Fibroblast of the conjunctiva (primary cell): Measurements from ENCODE around the gene TP73.

Experiments
- DNase-seq: peaks from one replicate; pipeline ENCODE4 v3.0.0-alpha.2; 2010; ENCODE audit warnings: low read depth

The TP73 gene

DNA sequence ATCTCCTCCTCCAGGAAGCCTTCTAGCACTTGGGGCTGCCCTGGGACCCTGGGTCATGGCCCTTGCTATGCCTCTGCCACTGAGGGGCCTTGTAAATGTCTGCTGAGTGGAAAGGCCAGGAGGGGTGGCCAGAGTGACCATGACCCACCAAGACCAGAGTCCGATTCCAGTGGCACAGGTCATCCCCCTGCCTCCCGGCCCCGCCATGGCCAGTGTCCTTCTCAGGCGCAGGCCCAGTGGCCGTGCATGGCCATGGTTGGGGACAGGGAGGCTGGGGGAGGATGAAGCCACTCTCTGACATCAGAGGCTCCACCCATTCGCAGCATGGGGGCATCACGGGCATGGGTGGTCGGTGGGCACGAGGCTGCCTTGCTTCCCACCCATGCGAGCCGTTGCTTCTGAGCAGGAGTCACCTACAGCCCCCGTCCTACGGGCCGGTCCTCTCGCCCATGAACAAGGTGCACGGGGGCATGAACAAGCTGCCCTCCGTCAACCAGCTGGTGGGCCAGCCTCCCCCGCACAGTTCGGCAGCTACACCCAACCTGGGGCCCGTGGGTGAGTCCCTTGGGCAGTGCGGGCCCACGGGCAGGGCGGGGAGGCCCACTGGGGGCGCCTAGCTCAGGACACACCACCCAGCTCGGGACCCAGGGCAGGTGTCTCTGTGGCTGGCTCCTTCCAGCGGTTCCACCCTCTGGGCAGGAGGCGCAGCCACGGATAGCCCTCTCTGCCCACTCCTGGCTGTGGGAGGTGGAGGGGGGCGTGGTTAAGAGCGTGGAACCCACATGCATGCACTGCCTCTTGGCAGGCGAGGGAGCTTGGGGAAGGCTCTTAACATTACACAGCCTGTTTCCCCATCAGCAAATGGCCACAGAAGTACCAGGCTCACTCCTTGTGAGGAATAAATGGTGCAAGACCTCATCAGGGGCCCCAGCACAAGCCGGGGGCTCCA lies 77.6 kb downstream of the TP73 start:
- no peak for DNase-seq

DNA sequence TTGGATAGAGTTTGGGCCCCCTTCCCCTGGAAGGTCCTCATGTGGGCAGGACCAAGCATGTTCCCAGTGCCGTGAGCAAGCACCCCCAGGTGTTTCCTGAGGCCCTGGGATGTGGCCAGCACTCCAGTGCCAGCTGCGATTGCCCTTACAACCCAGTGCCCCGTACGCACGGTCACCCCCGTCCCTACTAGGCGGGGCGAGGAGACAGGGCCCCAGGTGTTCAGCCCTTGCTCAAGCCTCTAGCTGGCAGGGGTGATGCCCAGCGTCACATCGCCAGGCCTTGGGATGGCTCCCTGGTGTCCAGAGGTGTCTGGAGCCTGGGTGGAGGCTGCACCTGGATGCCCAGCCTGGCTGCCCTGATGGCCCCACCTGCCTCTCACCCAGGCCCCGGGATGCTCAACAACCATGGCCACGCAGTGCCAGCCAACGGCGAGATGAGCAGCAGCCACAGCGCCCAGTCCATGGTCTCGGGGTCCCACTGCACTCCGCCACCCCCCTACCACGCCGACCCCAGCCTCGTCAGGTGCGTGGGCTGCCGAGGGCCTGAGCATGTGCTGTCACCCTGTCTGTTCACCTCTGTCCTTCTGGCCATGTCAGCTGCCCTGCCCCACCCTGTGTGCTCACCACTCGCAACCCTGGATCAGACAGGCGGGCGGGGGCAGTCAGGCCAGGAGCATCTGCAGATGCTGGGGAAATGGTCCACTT lies 78.4 kb downstream of the TP73 start:
- no peak for DNase-seq

DNA sequence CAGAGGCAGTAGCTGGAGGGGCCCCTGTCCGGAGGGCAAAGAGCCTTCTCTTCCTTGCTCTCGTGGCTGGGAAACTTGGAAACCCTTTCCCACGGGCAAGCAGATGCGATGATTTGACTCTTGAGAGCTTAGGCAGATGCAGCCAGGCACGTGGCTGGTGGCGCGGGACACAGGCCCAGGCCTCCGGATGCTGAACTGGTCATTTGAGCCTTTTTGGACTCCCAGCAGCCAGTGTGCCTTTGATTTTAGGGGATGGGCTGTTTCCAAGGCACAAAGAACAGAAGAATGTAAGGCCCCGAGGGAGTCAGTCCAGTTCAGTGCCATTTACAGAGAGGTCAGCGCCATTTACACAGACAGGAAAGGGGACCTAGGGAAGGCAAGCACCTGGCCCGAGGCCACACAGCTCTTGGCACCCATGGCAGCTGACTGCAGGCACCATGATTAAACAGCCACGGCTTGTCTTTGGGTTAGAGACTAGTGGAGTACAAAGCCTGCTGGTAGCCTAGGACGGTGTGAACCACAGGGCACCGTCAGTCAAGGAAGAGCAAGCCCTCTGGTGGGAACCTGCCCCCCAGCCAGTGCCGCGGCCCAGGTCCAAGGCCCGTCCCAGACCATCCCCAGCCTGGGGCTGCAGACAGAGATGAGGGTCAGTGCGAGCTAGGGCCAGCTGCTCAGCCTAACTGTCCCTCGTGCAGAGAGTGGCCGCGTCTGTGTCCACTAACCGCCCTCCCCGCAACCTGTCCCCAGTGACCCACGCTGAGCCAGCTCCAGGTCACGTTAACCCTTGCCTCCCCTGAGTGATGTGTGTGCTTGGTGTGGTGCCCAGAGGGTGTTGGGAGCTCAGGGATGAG lies 79.5 kb downstream of the TP73 start:
- DNase-seq, result no peak

DNA sequence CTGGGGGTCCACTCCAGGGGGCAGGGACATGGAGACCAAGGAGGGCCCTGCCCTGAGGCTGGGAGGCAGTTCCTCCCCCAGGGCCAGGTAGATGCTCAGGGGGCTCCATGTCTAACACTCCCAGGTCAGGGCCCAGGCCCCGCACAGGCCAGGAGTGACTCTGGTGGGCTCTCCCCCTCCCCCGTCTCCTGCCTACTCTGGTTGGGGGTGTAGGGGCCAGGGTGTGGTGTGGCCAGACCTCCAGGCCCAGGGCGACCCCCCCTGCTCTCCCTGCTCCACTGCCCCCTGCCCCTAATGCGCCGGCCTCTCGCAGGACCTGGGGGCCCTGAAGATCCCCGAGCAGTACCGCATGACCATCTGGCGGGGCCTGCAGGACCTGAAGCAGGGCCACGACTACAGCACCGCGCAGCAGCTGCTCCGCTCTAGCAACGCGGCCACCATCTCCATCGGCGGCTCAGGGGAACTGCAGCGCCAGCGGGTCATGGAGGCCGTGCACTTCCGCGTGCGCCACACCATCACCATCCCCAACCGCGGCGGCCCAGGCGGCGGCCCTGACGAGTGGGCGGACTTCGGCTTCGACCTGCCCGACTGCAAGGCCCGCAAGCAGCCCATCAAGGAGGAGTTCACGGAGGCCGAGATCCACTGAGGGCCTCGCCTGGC lies 80.2 kb downstream of the TP73 start:
- no peak for DNase-seq

DNA sequence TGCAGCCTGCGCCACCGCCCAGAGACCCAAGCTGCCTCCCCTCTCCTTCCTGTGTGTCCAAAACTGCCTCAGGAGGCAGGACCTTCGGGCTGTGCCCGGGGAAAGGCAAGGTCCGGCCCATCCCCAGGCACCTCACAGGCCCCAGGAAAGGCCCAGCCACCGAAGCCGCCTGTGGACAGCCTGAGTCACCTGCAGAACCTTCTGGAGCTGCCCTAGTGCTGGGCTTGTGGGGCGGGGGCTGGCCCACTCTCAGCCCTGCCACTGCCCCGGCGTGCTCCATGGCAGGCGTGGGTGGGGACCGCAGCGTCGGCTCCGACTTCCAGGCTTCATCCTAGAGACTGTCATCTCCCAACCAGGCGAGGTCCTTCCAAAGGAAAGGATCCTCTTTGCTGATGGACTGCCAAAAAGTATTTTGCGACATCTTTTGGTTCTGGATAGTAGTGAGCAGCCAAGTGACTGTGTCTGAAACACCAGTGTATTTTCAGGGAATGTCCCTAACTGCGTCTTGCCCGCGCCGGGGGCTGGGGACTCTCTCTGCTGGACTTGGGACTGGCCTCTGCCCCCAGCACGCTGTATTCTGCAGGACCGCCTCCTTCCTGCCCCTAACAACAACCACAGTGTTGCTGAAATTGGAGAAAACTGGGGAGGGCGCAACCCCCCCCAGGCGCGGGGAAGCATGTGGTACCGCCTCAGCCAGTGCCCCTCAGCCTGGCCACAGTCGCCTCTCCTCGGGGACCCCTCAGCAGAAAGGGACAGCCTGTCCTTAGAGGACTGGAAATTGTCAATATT lies 81.0 kb downstream of the TP73 start:
- DNase-seq, result no peak

DNA sequence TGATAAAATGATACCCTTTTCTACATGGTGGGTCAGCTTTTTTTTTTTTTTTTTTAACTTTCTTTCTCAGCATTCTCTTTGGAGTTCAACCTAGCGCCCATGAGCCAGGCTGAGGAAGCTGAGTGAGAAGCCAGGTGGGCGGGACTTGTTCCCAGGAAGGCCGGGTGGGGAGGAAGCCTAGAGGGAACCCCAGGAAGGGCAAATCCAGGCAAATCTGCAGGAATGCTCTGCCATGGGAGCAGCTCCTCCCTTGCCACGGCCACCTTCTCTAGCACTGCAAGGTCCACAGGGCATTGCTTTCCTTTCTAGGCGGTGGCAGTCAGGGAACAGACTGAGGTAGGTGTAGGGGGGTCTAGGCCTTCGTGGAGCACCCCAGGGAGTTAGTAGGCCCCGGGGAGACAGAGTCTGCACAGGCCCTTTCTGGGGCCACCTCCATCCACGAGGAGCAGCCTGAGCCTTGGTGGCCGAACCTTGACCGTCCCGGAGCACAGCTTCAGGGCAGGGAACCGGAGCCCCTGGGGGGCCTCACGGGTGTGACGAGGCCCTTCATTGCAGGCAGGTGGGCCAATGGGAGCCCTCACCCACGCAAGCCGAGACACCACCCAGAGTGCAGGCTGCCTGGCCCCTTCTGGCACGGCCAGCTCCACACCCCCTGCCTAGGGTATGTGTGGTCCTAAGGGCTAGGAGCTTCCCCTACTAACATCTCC lies 81.7 kb downstream of the TP73 start:
- no peak for DNase-seq

DNA sequence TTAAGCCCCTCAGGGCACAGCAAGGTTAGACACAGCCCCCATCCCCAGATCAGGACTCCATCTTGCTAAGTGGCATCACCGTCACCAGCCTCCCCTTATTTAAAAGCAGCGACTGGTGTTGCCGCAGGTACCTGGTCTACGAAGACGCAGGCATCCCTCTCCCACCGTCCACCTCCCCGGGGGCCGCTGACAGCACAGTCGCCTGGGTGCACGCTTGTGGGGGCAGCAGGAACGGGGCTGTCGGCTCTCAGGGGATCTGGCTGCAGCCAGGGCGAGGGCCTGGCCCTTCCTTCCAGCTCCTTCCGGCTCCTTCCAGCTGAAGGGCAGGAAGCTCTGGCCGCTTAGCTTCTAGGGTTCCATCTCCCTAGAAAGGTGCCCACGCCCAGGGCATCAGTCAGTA lies 82.3 kb downstream of the TP73 start:
- no peak for DNase-seq

DNA sequence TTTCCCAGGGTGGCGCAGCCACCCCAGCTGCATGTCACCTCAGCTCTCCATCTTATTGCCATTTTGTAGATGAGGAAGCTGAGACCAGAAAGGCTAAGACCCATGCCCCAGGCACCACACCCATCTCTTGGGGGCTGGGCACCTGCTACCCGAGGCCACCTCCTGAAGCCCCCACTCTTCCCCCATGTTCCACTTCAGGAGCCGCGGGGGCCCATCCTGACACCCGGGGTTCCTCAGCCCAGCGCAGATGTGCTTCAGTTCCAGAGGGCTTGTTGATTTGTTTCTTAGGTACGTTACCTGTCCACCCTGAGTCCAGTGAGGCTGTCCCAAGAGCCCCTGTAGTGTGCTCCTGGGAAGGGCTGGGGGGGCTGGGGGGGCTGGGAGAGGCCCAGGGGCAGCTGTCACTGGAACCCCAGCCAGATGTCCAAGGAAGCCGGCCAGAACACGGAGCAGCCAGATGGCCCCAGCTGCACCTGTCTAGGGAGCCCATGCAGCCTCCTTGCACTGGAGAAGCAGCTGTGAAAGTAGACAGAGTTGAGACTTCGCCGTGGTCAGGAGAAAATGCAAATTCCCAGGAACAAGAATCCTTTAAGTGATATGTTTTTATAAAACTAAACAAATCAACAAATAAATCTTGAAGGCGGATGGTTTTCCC lies 82.8 kb downstream of the TP73 start:
- DNase-seq, result no peak

DNA sequence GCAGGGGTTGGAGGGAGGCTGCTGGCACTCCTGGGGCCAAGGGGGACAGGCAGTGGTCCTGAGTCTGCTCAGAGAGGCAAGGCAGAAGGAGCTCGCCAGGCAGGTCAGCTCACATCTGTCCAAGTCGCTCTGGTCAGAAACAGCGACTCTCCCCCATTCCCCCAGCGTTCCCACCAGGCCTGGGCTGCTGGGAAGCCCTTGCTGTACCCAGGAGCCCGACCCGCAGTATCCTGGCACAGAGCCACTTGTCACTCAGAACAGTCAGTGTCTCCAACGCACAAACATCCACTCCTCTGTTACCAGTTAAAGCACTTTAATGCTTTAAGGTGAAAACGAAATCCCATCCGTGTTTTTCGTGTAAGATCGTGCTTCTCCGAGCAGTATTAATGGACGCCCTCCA lies 83.4 kb downstream of the TP73 start:
- no peak for DNase-seq

DNA sequence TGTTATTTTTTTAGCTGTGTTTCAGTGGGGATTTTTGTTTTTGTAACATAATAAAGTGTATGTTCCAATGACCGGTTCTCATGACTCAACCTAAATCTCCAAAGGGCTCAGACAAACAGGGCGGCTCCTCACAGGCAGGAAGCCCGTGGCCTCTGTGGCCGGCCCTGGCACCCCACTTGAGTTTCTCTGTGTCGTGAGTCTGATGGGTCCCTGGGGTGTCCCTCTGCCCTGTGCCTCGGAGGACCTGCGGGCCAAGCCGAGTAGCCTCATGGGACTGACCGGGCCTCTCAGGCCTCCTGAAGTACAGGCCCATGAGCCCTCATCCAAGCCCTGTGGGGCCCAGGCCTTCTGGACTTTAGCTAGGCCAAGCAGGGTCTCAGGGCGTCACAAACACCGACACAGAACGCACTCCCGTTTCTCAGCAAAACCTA lies 83.8 kb downstream of the TP73 start:
- no peak for DNase-seq

DNA sequence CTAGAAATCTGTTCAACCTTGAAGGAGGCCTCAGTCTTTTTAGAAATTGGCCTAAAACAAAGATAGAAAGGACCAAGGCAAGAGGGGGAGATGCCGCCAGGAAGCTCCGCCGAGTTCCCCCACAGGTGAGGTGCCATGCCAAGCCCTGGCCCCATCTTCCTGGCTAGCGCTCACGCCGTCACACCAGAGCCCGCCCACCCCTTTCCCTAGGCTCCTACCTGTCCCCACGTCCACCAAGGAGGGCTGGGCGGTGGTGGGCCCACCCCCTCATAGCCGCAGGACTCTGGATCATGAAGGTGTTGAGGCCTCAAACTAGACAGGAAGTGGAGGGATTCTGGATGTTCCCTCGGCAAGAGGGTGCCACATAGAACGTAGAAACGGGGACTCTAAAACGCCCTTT lies 84.4 kb downstream of the TP73 start:
- no peak for DNase-seq

DNA sequence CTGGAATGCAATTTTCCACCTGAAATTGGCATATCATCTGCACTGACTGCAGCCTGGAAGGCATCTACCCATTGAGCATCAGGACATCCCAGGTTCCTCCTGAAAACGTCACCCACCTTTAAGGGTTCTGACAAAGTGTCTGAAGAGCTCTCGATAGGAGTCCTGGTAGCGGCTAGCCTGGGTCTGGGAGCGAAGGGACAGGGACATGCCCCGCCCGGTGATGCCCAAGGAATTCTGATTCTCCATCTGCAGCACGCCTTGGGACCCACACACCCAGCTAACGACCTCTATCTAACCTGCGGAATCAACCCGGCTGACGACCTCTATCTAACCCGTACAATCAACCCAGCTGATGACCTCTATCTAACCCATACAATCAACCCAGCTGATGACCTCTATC lies 86.6 kb downstream of the TP73 start:
- no peak for DNase-seq

DNA sequence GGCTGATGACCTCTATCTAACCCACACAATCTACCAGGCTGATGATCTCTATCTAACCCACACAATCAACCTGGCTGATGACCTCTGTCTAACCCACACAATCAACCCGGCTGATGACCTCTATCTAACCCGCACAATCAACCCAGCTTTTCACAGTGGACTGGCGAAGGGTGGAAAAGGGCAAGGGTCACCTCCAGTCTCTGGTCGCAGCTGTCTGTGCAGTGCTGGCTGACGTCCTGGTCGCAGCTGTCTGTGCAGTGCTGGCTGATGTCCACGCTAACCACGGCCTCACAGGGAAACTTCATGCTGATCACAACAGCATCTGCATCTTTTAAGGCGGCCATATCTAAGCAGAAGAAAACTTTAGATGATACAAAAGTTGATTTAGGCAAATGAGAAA lies 87.7 kb downstream of the TP73 start:
- no peak for DNase-seq

DNA sequence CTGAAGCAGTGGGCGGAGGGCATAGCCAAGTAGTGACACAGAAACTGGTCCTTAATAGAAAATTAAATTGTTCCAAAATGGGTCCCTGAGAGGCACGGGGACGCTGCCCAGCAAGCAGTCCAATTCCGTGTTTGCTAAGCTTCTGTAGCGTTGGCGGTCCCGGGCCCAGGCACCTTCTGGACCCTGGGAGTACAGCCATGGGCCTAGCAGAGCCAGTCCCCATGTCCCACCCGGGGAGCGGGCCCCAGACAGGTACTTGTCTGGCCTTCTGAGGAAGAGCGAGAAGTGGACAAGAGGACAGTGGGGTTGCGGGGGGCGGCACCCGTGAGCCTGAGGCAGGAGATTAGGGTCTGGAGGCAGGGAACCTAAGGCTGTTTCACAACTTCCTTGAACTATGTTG lies 88.4 kb downstream of the TP73 start:
- DNase-seq, result no peak

DNA sequence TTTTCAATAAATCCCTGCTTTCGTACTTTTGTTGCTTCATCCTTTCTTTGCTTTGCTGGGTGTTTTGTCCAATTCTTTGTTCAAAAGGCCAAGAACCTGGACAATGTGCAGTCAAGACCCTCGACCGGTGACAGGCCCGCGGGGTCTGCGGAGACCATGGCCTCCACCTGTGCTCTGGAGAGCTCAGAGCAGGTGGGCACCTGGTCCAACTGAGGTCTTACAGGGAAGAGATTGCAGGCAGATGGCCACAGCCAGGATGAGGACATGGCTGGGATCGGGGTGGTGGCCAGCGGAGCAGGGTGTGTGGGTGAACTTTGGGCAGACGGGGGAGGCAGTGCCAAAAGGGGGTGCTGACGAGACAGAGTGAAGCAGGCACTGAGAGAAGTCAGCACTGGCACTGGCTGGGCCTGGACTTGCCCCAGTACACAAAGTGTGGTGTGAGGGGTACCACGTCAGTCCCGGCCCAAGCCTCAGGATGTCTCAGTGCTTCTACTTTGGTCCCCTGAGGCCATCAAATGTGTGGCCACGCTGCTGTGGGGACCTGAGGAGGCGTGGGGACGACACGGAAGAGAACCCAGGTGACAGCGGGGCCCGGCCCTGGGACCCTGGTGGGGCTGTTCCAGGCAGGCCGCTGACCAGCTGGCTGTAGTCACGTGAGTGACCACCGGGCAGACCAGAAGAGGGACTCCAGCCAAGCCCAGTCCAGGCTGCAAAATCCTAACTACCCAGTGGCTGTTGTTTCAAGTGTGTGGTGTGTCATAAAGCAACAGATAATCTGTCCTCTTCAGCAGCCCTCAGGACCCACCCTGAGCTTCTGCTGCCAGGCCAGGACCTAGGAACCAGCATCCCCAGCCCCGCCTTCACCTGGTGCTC lies 89.5 kb downstream of the TP73 start:
- DNase-seq, result no peak

DNA sequence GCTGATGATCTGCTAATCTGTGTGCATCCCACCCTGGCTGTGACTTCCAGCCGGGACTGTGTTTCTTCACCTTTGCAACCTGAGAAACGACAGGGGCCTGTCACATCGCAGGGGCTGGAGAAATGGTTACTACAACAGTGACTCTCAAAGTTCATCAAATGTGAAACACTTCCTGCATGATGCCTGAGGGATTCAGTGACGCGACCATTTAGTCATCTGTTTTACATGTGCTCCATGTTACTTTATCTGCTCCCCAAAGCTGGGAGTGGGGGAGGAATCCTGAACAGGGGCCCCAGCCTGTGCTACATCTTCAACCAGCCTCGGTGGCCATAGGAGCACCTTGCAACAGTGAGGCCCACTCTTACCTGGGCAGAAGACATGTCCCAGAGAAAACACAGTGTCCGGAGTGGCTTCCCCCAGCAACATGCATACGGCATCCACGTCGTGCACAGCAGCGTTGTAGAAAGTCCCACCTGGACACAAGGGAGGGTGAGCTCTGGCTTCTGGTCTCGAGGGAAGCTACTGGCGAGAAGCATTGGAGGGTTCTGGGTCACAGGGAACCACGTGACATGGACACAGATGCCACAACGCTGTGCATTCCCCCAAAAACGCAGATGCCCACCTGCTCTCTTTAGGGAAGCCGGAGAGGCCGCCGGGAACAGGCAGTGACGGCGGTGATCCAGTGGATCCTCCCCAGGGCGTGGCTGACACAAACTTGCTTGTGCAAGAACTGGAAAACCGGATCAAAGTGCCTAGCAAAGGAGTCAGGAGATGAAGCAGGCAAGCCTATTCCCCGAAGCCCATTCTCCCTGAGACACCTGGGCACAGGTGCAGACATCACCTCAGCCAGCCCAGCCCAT lies 90.4 kb downstream of the TP73 start:
- no peak for DNase-seq

DNA sequence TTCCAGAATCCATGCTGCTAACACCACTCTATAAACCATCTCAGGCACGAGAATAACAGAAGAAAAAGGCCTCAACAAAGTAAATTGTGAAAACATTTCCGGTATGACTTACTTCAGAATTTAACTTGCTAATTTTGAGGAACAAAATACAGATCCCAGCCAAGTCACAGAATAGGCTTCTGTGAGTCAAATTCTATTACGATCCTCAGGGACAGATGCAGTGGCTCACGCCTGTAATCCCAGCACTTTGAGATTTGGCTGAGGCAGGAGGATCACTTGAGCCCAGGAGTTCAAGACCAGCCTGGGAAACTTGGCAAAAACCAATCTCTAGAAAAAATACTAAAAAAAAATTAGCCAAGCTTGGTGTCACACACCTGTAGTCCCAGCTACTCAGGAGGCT lies 91.1 kb downstream of the TP73 start:
- DNase-seq, result no peak

DNA sequence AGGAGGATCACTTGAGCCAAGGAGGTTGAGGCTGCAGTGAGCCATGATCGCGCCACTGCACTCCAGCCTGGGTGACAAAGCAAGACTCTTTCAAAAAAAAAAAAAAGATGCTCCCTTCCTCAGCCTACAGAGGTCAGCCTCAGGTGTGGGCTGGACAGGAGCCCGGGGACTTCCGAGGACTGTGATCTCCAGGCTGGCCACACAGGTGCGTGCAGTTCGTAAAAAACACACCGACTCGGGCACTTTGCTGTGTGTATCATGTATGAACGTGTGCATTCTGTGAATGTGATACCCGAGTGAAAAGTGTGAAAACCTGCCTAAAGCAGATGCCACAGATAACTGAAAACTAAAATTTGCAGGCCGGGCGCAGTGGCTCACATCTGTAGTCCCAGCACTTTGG lies 91.5 kb downstream of the TP73 start:
- DNase-seq, result no peak
